Astrocyte of the spinal cord (primary cell): ENCODE data around the gene SH3BP2.

Experiments
- DNase-seq: peaks from one replicate; pipeline ENCODE4 v3.0.0; 2011; ENCODE audit warnings: low read depth, low spot score
- H3K4me3 ChIP-seq: 2 replicates; pipeline ENCODE4 v1.5.1; 2011; ENCODE audit warnings: low read depth, mild to moderate bottlenecking, low read length, moderate library complexity
- CTCF ChIP-seq: IDR thresholded peaks from 2 replicates; pipeline ENCODE4 v1.5.1; 2012; ENCODE audit warnings: low read depth, mild to moderate bottlenecking, low read length, inconsistent platforms
- in situ Hi-C: cut with HindIII; loops from 2 replicates; pipeline ENCODE4 v1.10.0; 2017; ENCODE audit warnings: low sequenced_read_pairs

SH3BP2 gene

GRCh38 chr4:2781911-2782310 is 11.0 kb upstream of the SH3BP2 start:
- in situ Hi-C loops = no loop called here
- TF ChIP-seq CTCF = no peak
- H3K4me3 ChIP-seq = no peak overlapping the region
- DNase-seq = no peak

- DNase-seq = no peak
- TF ChIP-seq CTCF = no peak
- in situ Hi-C loops = no loop called here
- no peak overlapping the region for H3K4me3 ChIP-seq
These were observed 9.1 kb upstream of the SH3BP2 start for GRCh38 chr4:2783790-2784189.

GRCh38 chr4:2785613-2786012 is 7.3 kb upstream of the SH3BP2 start:
- no peak overlapping the region for H3K4me3 ChIP-seq
- TF ChIP-seq CTCF = no peak
- DNase-seq = no peak
- in situ Hi-C loops = no loop called here

- in situ Hi-C loops = no loop called here
- no peak for TF ChIP-seq CTCF
- DNase-seq = no peak
- H3K4me3 ChIP-seq = no peak overlapping the region
These were observed 6.7 kb upstream of the SH3BP2 start for GRCh38 chr4:2786152-2786671.

GRCh38 chr4:2786794-2787229 is 6.1 kb upstream of the SH3BP2 start:
- no peak overlapping the region for H3K4me3 ChIP-seq
- no peak for TF ChIP-seq CTCF
- in situ Hi-C loops = no loop called here
- no peak for DNase-seq

GRCh38 chr4:2787230-2788100 is 5.4 kb upstream of the SH3BP2 start:
- no peak for DNase-seq
- TF ChIP-seq CTCF = no peak
- in situ Hi-C loops = no loop called here
- no peak overlapping the region for H3K4me3 ChIP-seq
